HL-60 (cell line): ENCODE measurements around the gene LDLRAD1.

Source experiments
- DNase-seq, 2 experiments: peaks; one replicate each; pipeline ENCODE4 v3.0.0-alpha.2; 2010 to 2020; ENCODE audit warnings: low read depth in 1 of 2, low spot score in 1 of 2
- H3K27ac ChIP-seq: fragments of 250-450 bp; sonication (Bioruptor Pico); replicated peaks from 2 replicates; pipeline ENCODE4 v1.5.1; 2020; ENCODE audit warnings: mild to moderate bottlenecking, moderate library complexity
- H3K27me3 ChIP-seq: fragments of 250-450 bp; sonication (Bioruptor Pico); 2 replicates; pipeline ENCODE4 v1.5.1; 2021; ENCODE audit warnings: mild to moderate bottlenecking, moderate library complexity; ENCODE audit not compliant: insufficient read depth, poor library complexity, severe bottlenecking
- H3K4me3 ChIP-seq: replicated peaks from 2 replicates; pipeline ENCODE4 v1.5.1; 2011; ENCODE audit warnings: mild to moderate bottlenecking, control low read depth, low read length; ENCODE audit not compliant: insufficient read depth
- CTCF ChIP-seq: IDR thresholded peaks from one replicate; pipeline ENCODE4 v1.5.1; 2011; ENCODE audit warnings: low read length, control low read depth, inconsistent platforms; ENCODE audit not compliant: insufficient read depth
- GABPA ChIP-seq: IDR thresholded peaks from 2 replicates; pipeline ENCODE4 v1.6.1; 2012; ENCODE audit warnings: low read depth
- POLR2AphosphoS5 ChIP-seq: IDR thresholded peaks from 2 replicates; pipeline ENCODE4 v1.6.1; 2012; ENCODE audit warnings: low read depth
- REST ChIP-seq: IDR thresholded peaks from 2 replicates; pipeline ENCODE4 v1.6.1; 2012; ENCODE audit warnings: low read depth; ENCODE audit not compliant: insufficient replicate concordance
- SPI1 ChIP-seq: IDR thresholded peaks from 2 replicates; pipeline ENCODE4 v1.6.1; 2012; ENCODE audit warnings: low read depth, mild to moderate bottlenecking, borderline replicate concordance

Gene LDLRAD1

GRCh38 chr1:53992085-53992874, 25.7 kb downstream of the LDLRAD1 start:
- Histone ChIP-seq H3K4me3 (no peak overlapping the region), H3K27me3 (no peaks in the 10 kb centered on the region), H3K27ac (no peak overlapping the region)
- TF ChIP-seq CTCF = no peak
- DNase-seq = no peak

GRCh38 chr1:53987880-53988279, 30.1 kb downstream of the LDLRAD1 start:
- DNase-seq = no peak
- H3K4me3 ChIP-seq = no peak overlapping the region
- TF ChIP-seq SPI1 (no peak), REST (no peak), POLR2AphosphoS5 (no peak), CTCF (no peak), GABPA (no peak)
- no peak overlapping the region for H3K27ac ChIP-seq
- no peaks in the 10 kb centered on the region for H3K27me3 ChIP-seq

GRCh38 chr1:53986458-53986857, 31.5 kb downstream of the LDLRAD1 start:
- TF ChIP-seq GABPA (no peak), REST (no peak), POLR2AphosphoS5 (no peak), CTCF (no peak), SPI1 (no peak)
- DNase-seq = no peak
- Histone ChIP-seq H3K27ac (no peak overlapping the region), H3K4me3 (no peak overlapping the region), H3K27me3 (no peaks in the 10 kb centered on the region)

- no peaks in the 10 kb centered on the region for H3K27me3 ChIP-seq
- H3K4me3 ChIP-seq = no peak overlapping the region
- no peak for DNase-seq
- no peak for TF ChIP-seq CTCF
- TF ChIP-seq SPI1 = no peak
- TF ChIP-seq POLR2AphosphoS5 = no peak
- TF ChIP-seq GABPA = no peak
- no peak for TF ChIP-seq REST
- no peak overlapping the region for H3K27ac ChIP-seq
These were observed 33.3 kb downstream of the LDLRAD1 start for GRCh38 chr1:53984726-53985125.
